IMR-90 (cell line): ENCODE results near the gene ATXN1. TPM values are rescaled to one million over a fixed set of nuclear protein-coding genes. Genes with fewer than 3 reads are reported as not detected.

ENCODE experiments used
- ATAC-seq: fragments of 200-7000 bp; cut with Tn5 transposase; 2 replicates; pipeline ENCODE4 v1.9.1; 2020; ENCODE audit warnings: low read depth, mild to moderate bottlenecking, moderate library complexity
- BruUV-seq: library from RNA; stranded (reverse); fragments of 400-500 nt; replicated peaks from 2 replicates; lab custom pipeline; 2021; lab: Mats Ljungman, UMichigan
- CTCF ChIA-PET: fragments of 300-600 bp; formaldehyde crosslinking; extraction: SDS; loops from one replicate; lab custom pipeline; 2021; ENCODE audit warnings: antibody characterized with exemption; lab: Yijun Ruan, JAX
- POLR2A ChIA-PET: fragments of 300-600 bp; sonication (Branson Sonifier 250); formaldehyde crosslinking; loops from one replicate; lab custom pipeline; 2022; ENCODE audit warnings: antibody characterized with exemption; ENCODE audit not compliant: unreplicated experiment; lab: Charles Lee
- DNase-seq: peaks from one replicate; pipeline ENCODE4 v3.0.0; 2013
- H2AFZ ChIP-seq: replicated peaks from 2 replicates; pipeline ENCODE3; 2013; ENCODE audit warnings: low read length, mild to moderate bottlenecking; ENCODE audit not compliant: poor library complexity
- H2AK5ac ChIP-seq: 2 replicates; pipeline ENCODE4 v1.6.1; 2013; ENCODE audit warnings: low read depth, low read length, inconsistent platforms
- H2AK9ac ChIP-seq: replicated peaks from 2 replicates; pipeline ENCODE3; 2013; ENCODE audit warnings: mild to moderate bottlenecking, low read depth, low read length, moderate library complexity; ENCODE audit not compliant: poor library complexity
- H2BK120ac ChIP-seq: 2 replicates; pipeline ENCODE4 v1.6.1; 2013; ENCODE audit warnings: low read depth, low read length, inconsistent platforms
- H2BK15ac ChIP-seq: 3 replicates; pipeline ENCODE4 v1.6.1; 2013; ENCODE audit warnings: low read depth, low read length, inconsistent platforms
- H2BK20ac ChIP-seq: 2 replicates; pipeline ENCODE4 v1.6.1; 2013; ENCODE audit warnings: low read depth, mild to moderate bottlenecking, inconsistent platforms, low read length, moderate library complexity
- H2BK5ac ChIP-seq: 2 replicates; pipeline ENCODE4 v1.6.1; 2013; ENCODE audit warnings: mild to moderate bottlenecking, low read depth, low read length, inconsistent platforms; ENCODE audit not compliant: poor library complexity, severe bottlenecking
- H3K14ac ChIP-seq: replicated peaks from 2 replicates; pipeline ENCODE4 v1.6.1; 2013; ENCODE audit warnings: low read depth, low read length, inconsistent platforms
- H3K18ac ChIP-seq: 2 replicates; pipeline ENCODE4 v1.6.1; 2013; ENCODE audit warnings: low read depth, low read length, control low read depth
- H3K23ac ChIP-seq: 2 replicates; pipeline ENCODE4 v1.6.1; 2013; ENCODE audit warnings: low read depth, low read length, inconsistent platforms
- H3K27ac ChIP-seq: 2 replicates; pipeline ENCODE4 v1.5.1; 2013; ENCODE audit warnings: mild to moderate bottlenecking, control low read depth, low read length; ENCODE audit not compliant: insufficient read depth
- H3K27me3 ChIP-seq: 2 replicates; pipeline ENCODE4 v1.6.1; 2013; ENCODE audit warnings: low read length; ENCODE audit not compliant: control insufficient read depth, insufficient read depth
- H3K36me3 ChIP-seq: 2 replicates; pipeline ENCODE4 v1.6.1; 2013; ENCODE audit warnings: low read length, mixed read lengths; ENCODE audit not compliant: control insufficient read depth, insufficient read depth
- H3K4ac ChIP-seq: 2 replicates; pipeline ENCODE4 v1.6.1; 2013; ENCODE audit warnings: low read depth, low read length, inconsistent platforms
- H3K4me1 ChIP-seq: 2 replicates; pipeline ENCODE4 v1.6.1; 2013; ENCODE audit warnings: low read length, mixed read lengths; ENCODE audit not compliant: control insufficient read depth, insufficient read depth
- H3K4me2 ChIP-seq: 2 replicates; pipeline ENCODE4 v1.6.1; 2013; ENCODE audit warnings: low read depth, mild to moderate bottlenecking, control low read depth, low read length, moderate library complexity
- H3K4me3 ChIP-seq: 2 replicates; pipeline ENCODE4 v1.5.1; 2013; ENCODE audit warnings: low read depth, mild to moderate bottlenecking, control low read depth, low read length, moderate library complexity; ENCODE audit not compliant: insufficient read depth
- H3K56ac ChIP-seq: 2 replicates; pipeline ENCODE4 v1.6.1; 2013; ENCODE audit warnings: low read length, inconsistent platforms; ENCODE audit not compliant: insufficient read depth; ENCODE audit errors: extremely low read depth
- H3K79me1 ChIP-seq, 2 experiments: 2 replicates each; pipeline ENCODE4 v1.6.1; 2013; ENCODE audit warnings: low read length in 2 of 2, inconsistent platforms in 1 of 2, low read depth in 1 of 2
- H3K9ac ChIP-seq: 2 replicates; pipeline ENCODE4 v1.6.1; 2013; ENCODE audit warnings: low read depth, low read length, control low read depth
- H3K9me1 ChIP-seq: 2 replicates; pipeline ENCODE4 v1.6.1; 2013; ENCODE audit warnings: low read length, inconsistent platforms; ENCODE audit not compliant: insufficient read depth
- H3K9me3 ChIP-seq: 2 replicates; pipeline ENCODE4 v1.6.1; 2013; ENCODE audit warnings: low read length; ENCODE audit not compliant: control insufficient read depth, insufficient read depth
- H4K20me1 ChIP-seq: 2 replicates; pipeline ENCODE4 v1.6.1; 2013; ENCODE audit warnings: low read length, inconsistent platforms; ENCODE audit not compliant: insufficient read depth
- H4K5ac ChIP-seq: 2 replicates; pipeline ENCODE4 v1.6.1; 2013; ENCODE audit warnings: mild to moderate bottlenecking, low read depth, low read length, control low read depth
- H4K8ac ChIP-seq, 2 experiments: 2 replicates each; pipeline ENCODE4 v1.6.1; 2013; ENCODE audit warnings: low read depth in 2 of 2, low read length in 2 of 2, control low read depth in 1 of 2, inconsistent platforms in 1 of 2
- H4K91ac ChIP-seq: 2 replicates; pipeline ENCODE4 v1.6.1; 2013; ENCODE audit warnings: low read depth, low read length, inconsistent platforms; ENCODE audit not compliant: insufficient read depth
- CEBPB ChIP-seq: IDR thresholded peaks from 2 replicates; pipeline ENCODE4 v1.6.1; 2012; ENCODE audit warnings: low read depth, low read length, improper control_type of control experiment
- CHD1 ChIP-seq: IDR thresholded peaks from 2 replicates; pipeline ENCODE4 v1.6.1; 2012; ENCODE audit warnings: low read depth, low read length, improper control_type of control experiment
- MXI1 ChIP-seq: IDR thresholded peaks from 2 replicates; pipeline ENCODE4 v1.6.1; 2012; ENCODE audit warnings: low read depth, mild to moderate bottlenecking, low read length, moderate library complexity, borderline replicate concordance
- NFE2L2 ChIP-seq: fragments of 150-350 bp; IDR thresholded peaks from 2 replicates; pipeline ENCODE4 v1.6.1; 2016; ENCODE audit warnings: low read depth, mild to moderate bottlenecking, low read length
- POLR2A ChIP-seq: IDR thresholded peaks from 2 replicates; pipeline ENCODE4 v1.6.1; 2012; ENCODE audit warnings: mild to moderate bottlenecking, low read depth, low read length
- RCOR1 ChIP-seq: IDR thresholded peaks from 2 replicates; pipeline ENCODE4 v1.6.1; 2012; ENCODE audit warnings: mild to moderate bottlenecking, low read length, improper control_type of control experiment; ENCODE audit not compliant: insufficient replicate concordance
- WGBS, 2 experiments: methylation state at CpG; one replicate each; pipeline versions ENCODE4 v1.1.5 to v1.1.7; 2013; ENCODE audit warnings: missing lambda C conversion rate in 2 of 2; ENCODE audit not compliant: insufficient read length in 1 of 2; ENCODE audit errors: extremely low coverage in 2 of 2; 5-methylcytosine and 5-hydroxymethylcytosine counted together
- dilution Hi-C: fragments of 300-500 bp; cut with HindIII; formaldehyde crosslinking; loops from one replicate; pipeline ENCODE4 v1.14.3; 2018; ENCODE audit warnings: low sequenced_read_pairs; ENCODE audit not compliant: unreplicated experiment
- in situ Hi-C: fragments of 300-500 bp; cut with MboI; formaldehyde crosslinking; loops from 3 replicates; pipeline ENCODE4 v1.14.3; 2019; ENCODE audit warnings: low sequenced_read_pairs, inconsistent platforms, mixed read lengths
- intact Hi-C: fragments of 100-400 bp; cut with micrococcal nuclease; formaldehyde crosslinking; loops from 2 replicates; pipeline ENCODE4 v1.10.0; 2022
- polyA plus RNA-seq, 3 experiments: library from polyadenylated mRNA; depleted of rRNA; stranded (reverse); fragments of >200 nt; gene quantifications; 2 replicates each; pipeline ENCODE4 v1.2.3, GENCODE V29; 2012; ENCODE audit warnings: low replicate concordance in 1 of 3
- total RNA-seq: library from RNA; depleted of rRNA; stranded (reverse); fragments of >200 nt; gene quantifications from 2 replicates; pipeline ENCODE4 v1.2.3, GENCODE V29; 2012
- TF ChIP-seq, protein P1 (sequence below): conservative IDR thresholded peaks from 2 replicates; pipeline ENCODE4 v1.5.1; 2012; ENCODE audit warnings: mild to moderate bottlenecking, low read depth, low read length, improper control_type of control experiment
- TF ChIP-seq, protein P2 (sequence below): fragments of 150-350 bp; IDR thresholded peaks from 2 replicates; pipeline ENCODE4 v1.6.1; 2016; ENCODE audit warnings: low read depth, mild to moderate bottlenecking, low read length, moderate library complexity, borderline replicate concordance

Gene ATXN1
- total and polyA plus RNA-seq, 2 of the 4 experiments (the other 2 are of a cell fraction) = 7.3 to 11.1 TPM

DNA sequence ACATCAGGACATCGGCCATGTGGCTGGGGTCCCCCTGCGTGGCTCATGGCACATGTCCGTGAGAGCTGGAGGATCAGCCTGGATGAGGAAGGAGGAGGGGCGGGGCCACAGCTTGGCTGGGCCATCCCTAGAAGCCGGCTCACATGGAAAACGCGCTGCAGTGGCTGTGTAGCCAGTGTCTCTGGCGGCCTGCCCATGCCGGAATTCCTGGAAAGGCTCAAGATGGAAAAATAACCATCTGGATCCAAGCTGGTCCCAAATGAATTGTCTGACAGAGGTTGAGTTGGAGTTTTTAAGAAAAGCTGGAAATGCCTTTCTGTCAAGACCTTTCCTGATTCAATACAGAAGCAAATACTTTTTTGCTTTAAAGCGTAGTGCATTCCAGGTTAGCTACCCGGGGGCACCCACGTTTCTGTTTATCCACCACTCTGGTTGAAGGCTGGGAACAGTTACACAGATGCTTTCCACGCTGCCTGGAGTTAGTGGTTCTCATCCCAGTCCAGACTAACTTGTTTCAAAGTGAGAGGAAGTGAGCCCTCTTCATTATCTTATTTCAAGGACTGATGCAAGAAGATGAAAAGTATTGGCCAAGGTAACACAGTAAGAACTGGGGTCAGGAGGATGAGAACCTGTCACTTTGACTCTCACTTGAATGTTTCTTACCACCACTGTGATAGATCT, 423.8 kb downstream of the ATXN1 start:
- no peak overlapping the region for H3K4me3 ChIP-seq
- DNase-seq (peak; percentile 93), ATAC-seq (peak; percentile 46)
- peak overlapping the region; percentile 45; the same call in 1 of the 2 replicates for H3K56ac ChIP-seq
- peak overlapping the region; percentile 88 for H2BK15ac ChIP-seq
- H2BK120ac ChIP-seq = peak overlapping the region; percentile 94
- peak overlapping the region; percentile 63 for H2AK9ac ChIP-seq
- H4K20me1 ChIP-seq = no peaks in the 10 kb centered on the region; the same call in 1 of the 2 replicates
- H3K18ac ChIP-seq = peak overlapping the region; percentile 62
- H3K9ac ChIP-seq = no peak overlapping the region; the same call in 1 of the 2 replicates
- CTCF ChIA-PET = no interaction called here
- H2AK5ac ChIP-seq = peak overlapping the region; percentile 96
- WGBS, 2 experiments = 0% methylated on average over 4 of the region's 13 CpGs; no CpG with 5 or more reads in 1 of the 2 experiments
- no peaks in the 10 kb centered on the region for H3K27me3 ChIP-seq
- peak overlapping the region; percentile 93 for H3K4ac ChIP-seq
- no peaks in the 10 kb centered on the region for H3K9me3 ChIP-seq
- peak overlapping the region; percentile 71 for H3K27ac ChIP-seq
- intact Hi-C loops = loop anchor here (10.0 kb wide), 1 partner anchor 627 kb away; no protein-coding TSS in a partner anchor
- dilution Hi-C loops = no loop called here
- peak overlapping the region; percentile 89 for H2BK20ac ChIP-seq
- peak overlapping the region; percentile 33 for H3K4me2 ChIP-seq
- H3K79me1 ChIP-seq = peaks cover 6 to 39% of the 10 kb centered on the region in 2 experiments; a peak in 3 of 4 replicates
- peaks cover 24% of the 10 kb centered on the region for H3K4me1 ChIP-seq
- peak overlapping the region; percentile 79 for H4K91ac ChIP-seq
- no TSS peak for BruUV-seq
- H3K9me1 ChIP-seq = peaks cover 33% of the 10 kb centered on the region
- POLR2A ChIA-PET = no interaction called here
- TF ChIP-seq RCOR1 = no peak
- TF ChIP-seq NFE2L2 = no peak
- TF ChIP-seq, protein P1, sequence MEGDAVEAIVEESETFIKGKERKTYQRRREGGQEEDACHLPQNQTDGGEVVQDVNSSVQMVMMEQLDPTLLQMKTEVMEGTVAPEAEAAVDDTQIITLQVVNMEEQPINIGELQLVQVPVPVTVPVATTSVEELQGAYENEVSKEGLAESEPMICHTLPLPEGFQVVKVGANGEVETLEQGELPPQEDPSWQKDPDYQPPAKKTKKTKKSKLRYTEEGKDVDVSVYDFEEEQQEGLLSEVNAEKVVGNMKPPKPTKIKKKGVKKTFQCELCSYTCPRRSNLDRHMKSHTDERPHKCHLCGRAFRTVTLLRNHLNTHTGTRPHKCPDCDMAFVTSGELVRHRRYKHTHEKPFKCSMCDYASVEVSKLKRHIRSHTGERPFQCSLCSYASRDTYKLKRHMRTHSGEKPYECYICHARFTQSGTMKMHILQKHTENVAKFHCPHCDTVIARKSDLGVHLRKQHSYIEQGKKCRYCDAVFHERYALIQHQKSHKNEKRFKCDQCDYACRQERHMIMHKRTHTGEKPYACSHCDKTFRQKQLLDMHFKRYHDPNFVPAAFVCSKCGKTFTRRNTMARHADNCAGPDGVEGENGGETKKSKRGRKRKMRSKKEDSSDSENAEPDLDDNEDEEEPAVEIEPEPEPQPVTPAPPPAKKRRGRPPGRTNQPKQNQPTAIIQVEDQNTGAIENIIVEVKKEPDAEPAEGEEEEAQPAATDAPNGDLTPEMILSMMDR = no peak
- no peak for TF ChIP-seq POLR2A
- peak; percentile 59; the same call in 1 of the 2 replicates for TF ChIP-seq CEBPB
- TF ChIP-seq, protein P2, sequence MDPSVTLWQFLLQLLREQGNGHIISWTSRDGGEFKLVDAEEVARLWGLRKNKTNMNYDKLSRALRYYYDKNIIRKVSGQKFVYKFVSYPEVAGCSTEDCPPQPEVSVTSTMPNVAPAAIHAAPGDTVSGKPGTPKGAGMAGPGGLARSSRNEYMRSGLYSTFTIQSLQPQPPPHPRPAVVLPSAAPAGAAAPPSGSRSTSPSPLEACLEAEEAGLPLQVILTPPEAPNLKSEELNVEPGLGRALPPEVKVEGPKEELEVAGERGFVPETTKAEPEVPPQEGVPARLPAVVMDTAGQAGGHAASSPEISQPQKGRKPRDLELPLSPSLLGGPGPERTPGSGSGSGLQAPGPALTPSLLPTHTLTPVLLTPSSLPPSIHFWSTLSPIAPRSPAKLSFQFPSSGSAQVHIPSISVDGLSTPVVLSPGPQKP = no peak
- no peak for TF ChIP-seq CHD1
- TF ChIP-seq MXI1 = peak; percentile 65; the same call in 1 of the 2 replicates
- peak overlapping the region; percentile 70 for H3K14ac ChIP-seq
- in situ Hi-C loops = loop anchor here (5.0 to 10.0 kb wide), 2 partner anchors 175 to 627 kb away; no protein-coding TSS in a partner anchor
- peak overlapping the region; percentile 41 for H4K5ac ChIP-seq
- H4K8ac ChIP-seq = peak overlapping the region; percentile 50 to 76
- H2AFZ ChIP-seq = peak overlapping the region; percentile 60
- H2BK5ac ChIP-seq = peak overlapping the region; percentile 54
- peak overlapping the region; percentile 90 for H3K23ac ChIP-seq
- H3K36me3 ChIP-seq = no peaks in the 10 kb centered on the region
